GM18511 (cell line): ENCODE data around the gene RDX.

Source experiments
- ATAC-seq: cut with Tn5 transposase; IDR thresholded peaks from one replicate; pipeline ENCODE4 v1.9.1; 2021; ENCODE audit warnings: mild to moderate bottlenecking, moderate library complexity; ENCODE audit not compliant: unreplicated experiment

The RDX gene

DNA sequence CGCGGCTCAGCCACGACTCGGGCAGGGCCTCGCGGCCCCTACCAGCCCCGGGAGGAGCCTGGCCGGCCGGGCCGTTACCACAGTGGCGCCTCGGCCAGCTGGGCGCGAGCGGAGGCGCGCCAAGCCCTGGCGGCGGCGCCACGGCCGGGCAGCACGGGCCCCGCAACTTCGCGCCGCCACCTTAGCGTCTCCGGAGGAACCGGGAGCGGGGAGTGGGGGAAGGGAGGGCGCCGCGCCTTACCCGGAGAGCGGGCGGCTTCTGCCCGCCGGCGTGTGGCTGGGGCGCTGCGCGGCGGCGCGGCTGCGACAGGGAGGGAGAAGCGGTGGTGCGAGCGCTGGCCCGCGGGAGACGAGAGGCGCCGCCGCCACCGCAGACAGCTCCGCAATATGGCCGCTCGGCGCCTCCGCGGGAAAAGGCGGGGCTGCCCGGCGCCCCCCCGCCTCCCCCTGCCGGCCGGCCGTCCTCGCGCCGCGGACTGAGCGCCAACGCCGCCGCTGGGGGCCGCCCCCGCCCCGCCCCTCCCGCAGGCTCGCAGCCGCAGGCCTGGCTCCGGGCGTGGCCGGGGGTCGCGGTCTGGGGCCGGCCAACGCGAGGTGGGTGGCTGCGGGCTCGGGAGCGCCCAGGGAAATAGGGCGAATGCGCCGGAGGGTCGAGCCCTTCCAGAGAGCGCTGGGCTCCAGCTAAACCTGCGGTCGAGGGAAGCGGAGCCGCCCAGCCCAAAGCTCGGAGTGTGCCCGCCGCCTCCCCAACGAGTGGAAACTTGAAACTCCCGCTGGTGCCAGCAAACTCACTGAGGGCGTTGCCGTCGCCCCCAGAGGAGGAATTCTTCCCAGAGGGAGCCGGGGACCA, at the start of gene RDX:
Gene RDX, minus strand, starts transcription at position 389 of the 850 bp plus-strand sequence. CDS start 16,922 bp downstream, outside the sequence.
- peak; percentile 78 for ATAC-seq

- ATAC-seq = peak; percentile 44
These were observed 49.3 kb upstream of the RDX start for GRCh38 chr11:110345743-110346142.

- no peak for ATAC-seq
These were observed 44.0 kb upstream of the RDX start for GRCh38 chr11:110340436-110340835.

DNA sequence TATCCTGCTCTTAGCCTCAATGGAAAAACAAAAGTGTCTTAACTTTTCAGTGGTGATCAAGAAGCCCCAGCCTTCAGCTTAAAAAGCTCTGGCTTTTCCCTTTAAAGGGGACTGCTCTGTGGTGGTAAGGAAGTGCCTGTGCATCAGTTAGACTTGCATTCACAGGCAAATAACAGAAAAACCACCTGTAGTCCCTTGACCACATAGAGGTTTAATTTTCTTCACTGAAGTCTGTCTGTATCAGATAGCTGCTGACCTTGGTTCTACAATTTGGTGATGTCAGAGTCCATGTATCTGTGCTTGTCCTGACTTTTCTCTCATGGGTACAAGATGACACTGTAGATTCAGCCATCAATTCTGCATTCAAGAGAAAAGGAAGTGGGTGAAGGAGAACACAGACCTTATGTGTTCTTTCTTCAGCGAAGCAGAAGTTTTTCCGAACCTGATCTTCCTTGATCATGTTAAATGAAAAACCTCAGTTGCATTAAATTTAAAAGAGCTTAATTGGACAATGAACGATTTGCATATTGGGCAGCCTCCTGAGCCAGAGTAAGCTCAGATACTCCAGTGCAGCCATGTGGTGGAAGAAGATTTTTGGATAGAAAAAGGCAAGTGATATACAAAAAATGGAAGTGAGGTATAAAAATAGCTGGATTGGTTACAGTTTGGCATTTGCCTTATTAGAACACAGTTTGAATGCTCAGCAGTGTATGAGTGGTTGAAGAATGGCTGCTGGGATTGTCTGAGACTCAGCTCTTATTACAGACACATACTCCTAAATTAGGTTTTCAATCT, 43.2 kb upstream of the RDX start:
- ATAC-seq = peak; percentile 65

DNA sequence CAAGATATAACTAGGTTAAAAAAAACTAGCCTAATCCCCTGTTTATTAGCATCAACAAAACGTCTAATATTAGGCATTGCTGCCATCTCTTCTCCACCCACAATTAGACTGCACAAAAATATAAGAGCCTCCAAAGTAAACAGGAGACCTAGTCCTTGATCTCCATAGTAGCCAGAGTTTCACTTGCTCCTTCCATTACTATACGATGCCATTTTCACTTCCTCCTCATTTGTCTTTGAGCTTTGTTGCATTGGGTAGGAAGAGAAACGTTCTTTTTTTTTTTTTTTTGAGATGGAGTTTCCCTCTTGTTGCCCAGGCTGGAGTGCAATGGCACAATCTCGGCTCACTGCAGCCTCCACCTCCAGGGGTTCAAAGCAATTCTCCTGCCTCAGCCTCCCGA, 42.3 kb upstream of the RDX start:
- ATAC-seq = no peak

GRCh38 chr11:110337570-110338193, 41.3 kb upstream of the RDX start:
- no peak for ATAC-seq

GRCh38 chr11:110336054-110336453, 39.6 kb upstream of the RDX start:
- ATAC-seq = no peak

- ATAC-seq = no peak
These were observed 38.9 kb upstream of the RDX start for GRCh38 chr11:110335358-110335757.

GRCh38 chr11:110331626-110332025, 35.2 kb upstream of the RDX start:
- ATAC-seq = no peak

GRCh38 chr11:110329445-110329844, 33.0 kb upstream of the RDX start:
- no peak for ATAC-seq

- ATAC-seq = peak; percentile 36
These were observed 31.1 kb upstream of the RDX start for GRCh38 chr11:110327508-110327907.

- ATAC-seq = no peak
These were observed 27.4 kb upstream of the RDX start for GRCh38 chr11:110323786-110324185.

DNA sequence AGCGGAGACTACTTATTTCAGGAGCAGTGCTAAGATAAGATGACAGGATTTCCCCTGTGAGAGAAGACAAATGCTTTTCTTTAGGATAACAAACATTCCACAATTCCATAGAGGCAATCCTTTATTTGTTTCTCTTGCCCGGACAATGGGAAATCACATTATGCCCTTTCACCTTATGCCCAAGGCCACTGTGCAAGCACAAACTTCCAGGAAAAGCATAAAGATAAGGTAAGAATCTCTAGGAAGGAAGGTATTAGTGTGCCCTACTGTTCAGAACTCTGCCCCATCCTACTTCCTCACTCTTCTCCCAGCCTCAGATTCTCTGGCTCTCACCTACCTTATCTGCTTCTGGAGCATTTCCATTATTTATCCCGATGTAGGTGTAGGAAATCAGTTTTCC, 23.1 kb upstream of the RDX start:
- ATAC-seq = no peak

- no peak for ATAC-seq
These were observed 22.4 kb upstream of the RDX start for GRCh38 chr11:110318638-110319404.

DNA sequence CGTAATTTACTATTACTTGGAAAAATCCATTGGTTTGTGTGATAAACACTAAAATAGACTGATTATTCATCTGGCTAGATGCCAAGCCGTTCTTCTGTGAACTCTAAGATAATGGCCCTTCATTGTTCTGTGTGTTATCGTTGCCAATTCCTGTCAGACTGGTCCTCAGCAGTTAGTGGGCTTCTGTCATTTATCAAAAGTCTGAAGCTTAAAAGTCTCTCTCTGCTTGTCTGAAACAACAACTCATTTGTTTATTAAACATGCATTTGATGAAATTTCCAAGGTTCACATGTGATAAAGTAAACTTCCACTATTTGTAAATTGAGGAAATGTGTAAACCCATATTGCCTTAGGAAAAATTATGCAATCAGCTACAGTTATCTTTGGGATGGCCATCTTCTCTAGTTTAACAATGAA, 21.1 kb upstream of the RDX start:
- ATAC-seq = no peak

DNA sequence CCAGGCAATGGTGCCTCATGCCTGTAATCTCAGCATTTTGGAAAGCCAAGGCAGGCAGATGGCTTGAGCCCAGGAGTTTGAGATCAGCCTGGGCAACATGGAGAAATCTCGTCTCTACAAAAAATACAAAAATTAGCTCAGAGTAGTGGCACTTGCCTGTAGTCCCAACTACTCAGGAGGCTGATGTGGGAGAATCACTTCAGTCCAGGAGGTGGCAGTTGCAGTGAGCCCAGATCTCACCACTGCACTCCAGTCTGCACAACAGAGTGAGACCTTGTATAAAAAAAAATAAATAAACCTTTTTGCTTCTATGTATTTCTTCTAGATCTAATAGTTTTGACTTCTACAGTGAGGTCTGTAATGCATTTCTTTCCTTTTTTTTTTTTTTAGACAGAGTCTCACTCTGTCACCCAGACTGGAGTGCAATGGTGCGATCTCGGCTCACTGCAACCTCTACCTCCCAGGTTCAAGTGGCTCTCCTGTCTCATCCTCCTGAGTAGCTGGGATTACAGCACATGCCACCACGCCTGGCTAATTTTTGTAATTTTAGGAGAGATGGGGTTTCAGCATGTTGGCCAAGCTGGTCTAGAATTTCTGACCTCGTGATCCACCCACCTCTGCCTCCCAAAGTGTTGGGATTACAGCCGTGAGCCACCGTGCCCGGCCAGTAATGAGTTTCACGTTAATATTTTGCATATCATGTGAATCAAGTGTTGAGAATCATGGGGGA, 18.1 kb upstream of the RDX start:
- ATAC-seq = no peak

GRCh38 chr11:110312670-110313069, 16.3 kb upstream of the RDX start:
- no peak for ATAC-seq

DNA sequence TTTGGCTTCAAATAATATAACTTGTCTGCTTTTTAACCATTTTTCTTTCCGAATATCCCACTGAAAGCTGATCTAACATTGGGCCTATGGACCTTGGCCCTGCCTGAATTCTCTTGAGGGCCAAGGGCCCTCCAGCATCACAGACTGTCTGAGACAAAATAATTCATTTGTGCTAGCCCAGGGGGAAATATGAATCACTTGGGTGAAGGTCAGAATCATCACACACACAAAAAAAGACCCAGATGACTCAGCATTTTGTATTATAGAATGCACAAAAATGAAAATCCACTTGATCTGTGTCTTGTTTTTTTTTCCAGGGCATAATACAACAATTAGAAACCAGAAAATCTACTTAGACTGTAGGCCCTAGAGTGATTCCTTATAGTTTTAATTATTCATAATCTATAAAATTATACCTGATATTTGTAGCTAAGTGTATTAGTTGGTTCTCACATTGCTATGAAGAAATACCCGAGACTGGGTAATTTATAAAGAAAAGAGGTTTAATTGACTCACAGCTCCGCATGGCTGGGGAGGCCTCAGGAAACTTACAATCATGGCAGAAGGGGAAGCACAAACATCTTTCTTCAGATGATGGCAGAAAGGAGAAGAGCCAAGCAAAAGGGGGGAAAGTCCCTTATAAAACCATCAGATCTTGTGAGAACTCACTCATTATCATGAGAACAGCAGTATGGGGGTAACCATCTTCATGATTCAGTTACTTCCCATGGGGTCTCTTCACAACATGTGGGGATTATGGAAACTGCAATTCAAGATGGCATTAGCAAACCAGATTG, 15.6 kb upstream of the RDX start:
- no peak for ATAC-seq

DNA sequence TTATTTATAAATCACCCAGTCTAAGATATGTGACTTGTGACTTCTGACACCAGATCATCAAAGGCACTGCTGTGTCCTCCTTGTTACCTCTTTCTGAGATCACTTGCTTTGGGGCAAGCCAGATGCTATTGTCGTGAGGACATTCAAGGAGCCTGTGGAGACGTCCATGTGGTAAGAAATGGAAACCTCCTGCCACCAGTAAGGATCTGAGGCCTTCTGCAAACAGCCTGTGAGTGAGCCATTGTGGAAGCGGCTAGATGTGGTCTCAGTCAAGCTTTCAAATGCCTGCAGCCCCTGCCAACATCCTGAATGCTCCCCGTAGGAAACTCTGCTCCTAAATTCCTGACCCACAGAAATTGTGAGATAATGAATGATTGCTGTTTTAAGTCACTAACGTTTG, 11.7 kb upstream of the RDX start:
- ATAC-seq = no peak
